ENCODE data around the gene SDR9C7.

The SDR9C7 gene

DNA sequence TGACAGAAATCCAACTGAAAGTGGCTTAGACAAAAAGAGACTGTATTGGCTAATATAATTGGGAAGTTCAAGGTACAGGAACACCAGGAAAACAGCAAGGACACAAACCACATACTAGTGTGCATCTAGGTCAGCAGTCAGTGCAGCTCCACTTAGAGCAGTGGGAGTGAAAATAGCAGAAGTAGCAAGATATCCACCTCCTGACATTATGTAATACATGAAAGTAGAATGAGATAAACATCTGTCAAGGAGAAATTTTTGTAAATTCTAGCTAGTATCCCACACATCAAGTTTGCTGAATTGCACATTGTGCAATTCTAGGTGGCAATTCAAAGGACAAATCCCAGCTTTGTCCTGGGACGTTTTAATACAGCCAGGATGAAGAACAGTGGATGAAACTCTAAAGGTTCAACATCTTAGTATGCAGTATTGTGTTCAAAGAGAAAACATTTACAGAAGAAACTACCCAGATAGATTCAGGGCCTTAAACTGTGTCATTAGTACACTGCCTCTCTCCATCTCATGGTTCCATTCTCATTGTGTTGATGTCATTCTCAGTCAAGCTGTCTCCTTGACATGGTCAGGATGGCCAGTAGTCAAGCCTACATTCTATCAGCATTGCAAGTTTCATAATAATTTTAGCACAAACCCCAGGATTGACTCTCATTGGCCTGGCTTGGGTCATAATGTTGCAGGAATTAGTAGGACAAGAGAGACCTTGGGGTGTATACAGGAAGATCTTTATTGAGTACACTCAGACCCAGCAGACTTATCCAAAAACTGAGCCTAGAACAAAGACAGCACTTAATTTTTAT lies 56.8 kb downstream of the SDR9C7 start:
- DNase-seq (ENCODE audit: low read depth, low spot score): no peak

DNA sequence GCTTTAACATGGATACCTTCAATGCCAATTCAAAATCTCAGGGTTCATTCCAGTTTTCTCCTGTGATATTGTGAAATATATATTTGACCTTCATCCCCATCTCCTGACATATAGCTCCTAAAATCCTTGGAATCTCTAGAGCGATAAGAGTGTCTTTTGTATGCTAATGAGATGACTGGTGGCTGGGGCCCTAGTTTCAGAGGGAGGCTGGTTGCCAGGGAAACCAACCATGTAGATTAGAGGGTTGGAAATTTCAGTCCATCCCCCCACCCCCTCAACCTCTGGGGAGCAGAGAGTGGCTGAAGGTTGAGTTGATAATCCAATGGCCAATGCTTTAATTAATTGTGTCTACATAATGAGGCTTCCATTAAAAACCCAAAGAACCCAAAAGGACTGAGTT lies 59.4 kb downstream of the SDR9C7 start:
- DNase-seq (ENCODE audit: low read depth, low spot score): no peak

- no peak for DNase-seq (ENCODE audit: low read depth, low spot score)
Observed at GRCh38 chr12:56873382-56873781, 60.8 kb downstream of the SDR9C7 start.
